Measurements from ENCODE around the gene AOPEP.
A peak's percentile ranks its signal among the peaks of the same experiment; 100 is the strongest.

Gene AOPEP

DNA sequence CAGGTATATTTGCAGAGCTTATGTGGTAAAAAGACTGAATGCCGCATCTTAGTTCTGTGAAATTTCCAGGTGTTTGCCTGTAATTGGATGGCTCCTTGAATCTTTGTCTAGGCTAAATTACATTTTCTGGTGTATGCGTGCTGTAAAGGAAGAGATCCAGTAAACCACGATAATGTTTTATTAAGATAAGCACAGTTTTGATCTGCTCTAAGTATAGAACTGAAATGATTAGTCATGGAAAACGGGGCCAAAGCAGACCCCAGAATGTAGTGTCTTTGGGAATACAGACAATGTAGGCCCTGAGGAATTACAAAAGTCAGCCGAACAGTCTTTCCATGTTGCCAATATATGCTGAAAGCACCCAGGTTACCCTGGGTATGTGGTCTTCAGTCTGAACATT is 333.7 kb downstream of the AOPEP start:
- DNase-seq (ENCODE audit: low read depth): no peak

DNA sequence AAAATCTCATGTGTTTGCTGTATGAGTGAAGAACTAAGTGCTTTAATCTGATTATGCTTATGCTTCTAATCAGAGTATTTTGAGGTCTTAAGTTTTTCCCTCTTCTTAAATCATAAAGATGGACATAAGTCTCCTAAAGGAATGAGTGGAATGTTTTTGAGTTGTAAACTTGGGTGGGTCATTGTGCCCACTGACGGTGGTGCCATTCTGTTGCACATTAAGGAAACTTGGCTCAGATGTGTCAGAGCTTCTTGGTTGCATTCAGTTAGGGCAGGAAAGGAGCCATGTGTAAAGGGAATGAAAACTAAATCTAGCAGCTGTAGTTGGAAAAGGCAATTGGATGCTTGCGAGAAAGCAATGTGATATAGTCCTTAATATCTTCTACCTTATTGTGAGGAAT is 334.4 kb downstream of the AOPEP start:
- no peak for DNase-seq (ENCODE audit: low read depth)

GRCh38 chr9:95061916-95062595 is 335.6 kb downstream of the AOPEP start:
- no peak for DNase-seq (ENCODE audit: low read depth)

- DNase-seq (ENCODE audit: low read depth): no peak
These were observed 336.1 kb downstream of the AOPEP start for GRCh38 chr9:95062596-95063065.

DNA sequence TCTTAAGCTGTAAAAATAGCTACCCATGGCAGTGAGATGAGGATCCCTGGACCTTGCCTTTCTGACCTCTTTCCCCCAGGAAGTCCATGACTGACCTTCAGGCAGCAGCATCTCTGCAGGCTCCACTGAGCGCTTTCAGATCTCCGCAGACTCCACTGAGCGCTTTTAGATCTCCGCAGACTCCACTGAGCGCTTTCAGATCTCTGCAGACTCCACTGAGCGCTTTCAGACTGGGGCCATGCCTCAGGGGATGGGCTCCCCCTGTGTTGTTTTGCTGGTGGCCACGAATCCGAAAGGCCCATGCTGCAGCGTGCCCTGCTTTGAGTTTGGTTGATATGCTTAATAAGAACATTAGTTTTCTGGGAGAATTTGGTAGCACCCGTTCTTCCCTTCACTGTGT is 336.8 kb downstream of the AOPEP start:
- DNase-seq (ENCODE audit: low read depth): no peak

DNA sequence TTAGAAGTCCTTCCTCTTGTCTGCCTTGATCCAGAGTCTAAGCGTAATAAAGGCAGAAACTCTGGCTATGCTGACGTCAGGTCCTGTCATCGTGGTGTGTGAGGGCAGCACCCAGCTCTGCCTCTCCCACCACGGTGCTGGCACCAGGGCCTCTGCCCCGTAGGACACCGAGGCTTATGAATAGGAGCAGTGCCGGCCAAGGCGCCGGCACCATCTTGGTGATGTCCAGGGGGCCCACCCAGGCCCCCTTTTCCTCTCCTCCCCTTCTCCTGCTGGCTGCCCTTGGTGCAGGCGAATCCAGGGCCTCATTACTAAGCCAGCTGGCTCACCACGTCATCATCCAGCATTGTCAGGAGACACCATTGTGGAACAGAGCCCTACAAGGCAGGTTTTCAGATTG is 338.7 kb downstream of the AOPEP start:
- no peak for DNase-seq (ENCODE audit: low read depth)

DNA sequence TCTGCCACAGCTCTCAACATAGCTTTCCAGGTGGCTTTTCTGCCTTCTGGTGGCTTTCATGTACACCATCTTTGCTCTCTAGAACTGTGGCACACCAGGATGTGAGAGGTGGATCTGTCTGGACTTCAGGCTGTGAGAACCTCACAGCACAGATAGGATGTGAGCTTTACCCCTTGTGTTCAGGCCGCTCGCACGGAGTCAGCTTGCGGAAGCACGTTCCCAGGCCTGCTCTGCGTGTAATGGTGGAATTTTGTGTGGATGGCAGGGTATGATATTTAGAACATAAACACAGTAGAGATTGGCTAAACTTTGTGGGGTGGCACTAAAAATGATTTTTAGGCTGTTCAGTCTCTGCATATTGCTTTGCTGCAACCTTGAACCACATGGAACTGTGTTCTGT is 340.6 kb downstream of the AOPEP start:
- no peak for DNase-seq (ENCODE audit: low read depth)

- peak; percentile 55 for DNase-seq (ENCODE audit: low read depth)
These were observed 341.4 kb downstream of the AOPEP start for GRCh38 chr9:95067897-95068296.

GRCh38 chr9:95070549-95071021 is 344.1 kb downstream of the AOPEP start:
- peak; percentile 48 for DNase-seq (ENCODE audit: low read depth)

DNA sequence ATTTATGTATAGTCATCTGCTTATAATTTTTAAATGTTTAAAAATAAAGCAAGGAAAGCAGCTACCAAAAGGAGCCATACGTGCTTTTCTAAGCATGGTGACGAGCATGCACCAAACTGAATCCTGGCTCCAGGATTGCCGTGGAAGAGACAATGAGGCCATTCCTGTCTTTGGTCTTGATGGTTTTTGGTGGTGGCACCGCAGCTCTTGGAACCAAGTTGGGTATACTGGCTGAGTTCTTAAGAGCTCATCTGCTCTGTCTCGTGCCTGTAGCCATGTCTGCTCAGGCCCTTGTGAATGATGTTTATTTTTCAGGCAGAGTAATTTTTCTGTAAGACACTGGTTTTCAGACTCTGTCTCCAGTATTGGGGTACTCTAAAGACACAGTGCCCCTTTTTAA is 345.0 kb downstream of the AOPEP start:
- no peak for DNase-seq (ENCODE audit: low read depth)

- DNase-seq (ENCODE audit: low read depth): no peak
These were observed 345.4 kb downstream of the AOPEP start for GRCh38 chr9:95071925-95072324.

- DNase-seq (ENCODE audit: low read depth): no peak
These were observed 346.6 kb downstream of the AOPEP start for GRCh38 chr9:95073042-95073607.

DNA sequence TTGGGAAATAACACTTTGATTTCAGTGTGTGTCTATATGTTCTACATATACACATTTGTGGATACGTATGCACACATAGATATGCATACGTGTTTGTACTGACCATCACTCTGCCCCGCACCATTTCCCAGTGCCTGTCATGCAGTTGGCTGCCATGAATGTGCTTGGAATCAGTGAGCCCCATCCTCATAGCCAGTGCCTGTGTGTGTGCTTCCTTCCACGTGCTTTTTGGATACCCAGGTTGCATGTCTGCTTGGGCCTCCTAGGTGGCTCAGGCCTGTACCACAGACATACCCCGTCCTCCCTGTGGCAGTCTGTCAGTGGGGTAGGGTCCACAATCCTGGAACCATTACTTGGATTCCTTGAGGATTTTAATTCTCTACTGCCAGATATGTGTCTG is 347.4 kb downstream of the AOPEP start:
- no peak for DNase-seq (ENCODE audit: low read depth)

DNA sequence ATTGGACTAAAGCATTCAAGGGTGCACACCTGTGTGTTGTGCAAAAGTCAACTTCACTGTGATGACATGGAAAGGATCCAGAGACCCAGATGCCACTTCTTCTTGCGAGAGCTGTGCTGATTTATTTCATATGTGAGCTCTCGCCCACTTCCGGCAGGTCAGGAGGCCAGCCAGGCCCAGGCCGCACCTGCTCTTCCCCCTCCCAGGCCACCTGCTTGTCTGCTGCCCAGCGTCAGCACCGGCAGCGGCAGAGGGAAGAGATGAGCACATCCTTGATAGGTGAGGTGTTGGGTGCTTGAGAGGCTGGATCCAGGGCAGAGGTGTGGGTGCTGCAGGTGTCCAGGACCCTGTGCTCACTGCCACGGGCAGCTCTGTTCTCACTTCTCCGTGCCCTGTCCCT is 348.1 kb downstream of the AOPEP start:
- DNase-seq (ENCODE audit: low read depth): no peak

- DNase-seq (ENCODE audit: low read depth): no peak
These were observed 349.2 kb downstream of the AOPEP start for GRCh38 chr9:95075700-95076099.

DNA sequence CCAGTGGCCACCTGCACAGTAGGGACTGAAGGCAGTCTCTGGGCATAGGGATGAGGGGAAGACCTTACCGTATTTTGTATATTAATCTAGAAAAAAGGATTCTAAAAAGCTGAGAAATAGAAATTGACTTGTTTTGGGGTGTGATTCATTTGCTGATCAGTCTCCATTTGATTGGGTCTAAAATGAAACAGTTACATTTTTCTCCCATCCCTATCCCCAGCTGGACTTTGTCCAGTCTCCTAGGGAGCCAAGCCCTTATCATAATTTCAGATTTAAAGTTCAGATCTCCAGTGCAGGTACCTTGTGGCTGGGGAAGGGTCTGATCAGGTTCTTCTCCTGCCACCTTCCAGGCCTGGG is 350.2 kb downstream of the AOPEP start:
- no peak for DNase-seq (ENCODE audit: low read depth)

- no peak for DNase-seq (ENCODE audit: low read depth)
These were observed 350.7 kb downstream of the AOPEP start for GRCh38 chr9:95077053-95077765.

GRCh38 chr9:95077766-95078370 is 351.4 kb downstream of the AOPEP start:
- DNase-seq (ENCODE audit: low read depth): no peak

DNA sequence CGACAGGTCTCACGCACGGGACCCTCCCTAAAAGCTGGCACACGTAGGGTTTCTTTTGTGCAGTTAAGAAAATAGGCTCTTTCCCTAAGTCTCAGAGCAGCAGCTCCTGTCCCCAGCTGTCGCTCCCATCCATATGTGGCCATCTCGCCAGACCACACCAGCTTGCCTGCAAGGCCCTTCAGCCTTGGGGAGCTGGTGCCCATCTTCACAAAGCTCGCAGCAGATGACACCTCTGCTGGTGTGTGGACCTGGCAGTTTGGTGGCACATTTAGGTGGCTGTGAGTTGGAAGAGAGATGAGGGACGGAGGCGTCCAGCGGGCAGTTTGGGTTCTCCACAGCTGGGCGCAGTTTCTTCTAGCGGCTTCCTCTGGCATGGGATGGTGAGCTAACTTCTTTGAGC is 352.0 kb downstream of the AOPEP start:
- DNase-seq (ENCODE audit: low read depth): no peak

DNA sequence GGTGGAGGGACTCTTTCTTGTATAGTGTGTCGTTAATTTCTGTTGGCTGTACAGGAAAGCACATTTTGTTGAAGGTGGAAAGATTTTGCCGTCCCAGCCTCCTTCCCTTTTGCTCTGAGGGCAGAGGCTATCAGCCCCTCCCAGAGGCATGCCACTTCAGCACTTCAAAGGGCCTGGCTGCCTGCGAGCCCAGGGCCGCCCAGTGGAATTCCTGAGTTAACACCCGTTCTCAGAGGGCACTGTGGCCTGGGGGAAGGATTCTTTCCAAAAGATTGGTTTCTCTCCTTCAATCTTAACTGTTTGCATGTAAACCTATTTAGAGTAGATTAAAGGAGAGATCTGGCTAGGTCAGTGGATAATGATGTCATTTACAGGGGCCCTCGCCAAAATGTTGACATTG is 352.4 kb downstream of the AOPEP start:
- peak; percentile 43 for DNase-seq (ENCODE audit: low read depth)

GRCh38 chr9:95079461-95079860 is 353.0 kb downstream of the AOPEP start:
- DNase-seq (ENCODE audit: low read depth): no peak

GRCh38 chr9:95080961-95081647 is 354.6 kb downstream of the AOPEP start:
- no peak for DNase-seq (ENCODE audit: low read depth)
